ENCODE data around the gene FMNL3.

DNA sequence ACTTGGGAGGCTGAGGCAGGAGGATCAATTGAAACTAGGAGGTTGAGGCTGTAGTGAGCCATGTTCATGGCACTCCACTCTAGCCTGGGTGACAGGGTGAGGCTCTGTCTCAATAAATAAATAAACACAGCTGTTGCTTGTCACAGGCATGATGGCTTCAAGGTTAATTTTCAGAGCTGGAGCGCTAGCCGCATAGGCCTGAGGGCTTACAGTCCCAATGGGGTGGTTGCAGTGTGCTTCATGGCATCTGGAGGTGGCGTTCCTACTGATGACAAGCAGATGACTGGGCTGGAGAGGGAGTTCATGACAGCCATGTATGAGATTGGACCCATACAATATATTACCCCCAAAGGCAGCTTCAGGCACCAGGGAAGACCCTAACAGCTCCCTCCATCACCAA lies 1.6 kb upstream of the FMNL3 start:
- TF ChIP-seq SIN3A (conservative IDR thresholded peaks at IDR 0.05 in 1 of 2, IDR thresholded peaks at IDR 0.05 in 1 of 2; ENCODE audit: low read depth in 1 of 2, low read length in 2 of 2) (no peak), GABPA (IDR thresholded peaks at IDR 0.05; ENCODE audit: borderline replicate concordance, insufficient read depth, low read length) (no peak), SAP30 (IDR thresholded peaks at IDR 0.05; ENCODE audit: insufficient read depth, insufficient replicate concordance, low read length) (no peak), JUN (IDR thresholded peaks at IDR 0.05; ENCODE audit: low read depth, low read length) (no peak), POLR2AphosphoS5 (IDR thresholded peaks at IDR 0.05; ENCODE audit: low read depth, low read length) (no peak), HDAC6 (IDR thresholded peaks at IDR 0.05; ENCODE audit: low read depth, low read length) (no peak), CREB1 (IDR thresholded peaks at IDR 0.05) (no peak), CHD2 (IDR thresholded peaks at IDR 0.05; ENCODE audit: low read length) (no peak), POLR2A (IDR thresholded peaks at IDR 0.05; ENCODE audit: control extremely low read depth in 1 of 2, low read depth in 2 of 2, low read length in 2 of 2) (no peak)
- TF ChIP-seq, protein P1, sequence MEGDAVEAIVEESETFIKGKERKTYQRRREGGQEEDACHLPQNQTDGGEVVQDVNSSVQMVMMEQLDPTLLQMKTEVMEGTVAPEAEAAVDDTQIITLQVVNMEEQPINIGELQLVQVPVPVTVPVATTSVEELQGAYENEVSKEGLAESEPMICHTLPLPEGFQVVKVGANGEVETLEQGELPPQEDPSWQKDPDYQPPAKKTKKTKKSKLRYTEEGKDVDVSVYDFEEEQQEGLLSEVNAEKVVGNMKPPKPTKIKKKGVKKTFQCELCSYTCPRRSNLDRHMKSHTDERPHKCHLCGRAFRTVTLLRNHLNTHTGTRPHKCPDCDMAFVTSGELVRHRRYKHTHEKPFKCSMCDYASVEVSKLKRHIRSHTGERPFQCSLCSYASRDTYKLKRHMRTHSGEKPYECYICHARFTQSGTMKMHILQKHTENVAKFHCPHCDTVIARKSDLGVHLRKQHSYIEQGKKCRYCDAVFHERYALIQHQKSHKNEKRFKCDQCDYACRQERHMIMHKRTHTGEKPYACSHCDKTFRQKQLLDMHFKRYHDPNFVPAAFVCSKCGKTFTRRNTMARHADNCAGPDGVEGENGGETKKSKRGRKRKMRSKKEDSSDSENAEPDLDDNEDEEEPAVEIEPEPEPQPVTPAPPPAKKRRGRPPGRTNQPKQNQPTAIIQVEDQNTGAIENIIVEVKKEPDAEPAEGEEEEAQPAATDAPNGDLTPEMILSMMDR (IDR thresholded peaks at IDR 0.05; ENCODE audit: control extremely low read depth in 1 of 3, insufficient read depth in 1 of 3, low read depth in 1 of 3, low read length in 3 of 3), result no peak
- TF ChIP-seq, protein P2, sequence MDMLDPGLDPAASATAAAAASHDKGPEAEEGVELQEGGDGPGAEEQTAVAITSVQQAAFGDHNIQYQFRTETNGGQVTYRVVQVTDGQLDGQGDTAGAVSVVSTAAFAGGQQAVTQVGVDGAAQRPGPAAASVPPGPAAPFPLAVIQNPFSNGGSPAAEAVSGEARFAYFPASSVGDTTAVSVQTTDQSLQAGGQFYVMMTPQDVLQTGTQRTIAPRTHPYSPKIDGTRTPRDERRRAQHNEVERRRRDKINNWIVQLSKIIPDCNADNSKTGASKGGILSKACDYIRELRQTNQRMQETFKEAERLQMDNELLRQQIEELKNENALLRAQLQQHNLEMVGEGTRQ (IDR thresholded peaks at IDR 0.05; ENCODE audit: low read length), result no peak

All from H1 (cell line).